Measurements from ENCODE around the gene CPEB4. TPM values are rescaled to one million over a fixed set of nuclear protein-coding genes. Genes with fewer than 3 reads are reported as not detected.

Gene CPEB4
- total RNA-seq (2014; rRNA removed; shearing (Covaris generic)) (7.3 and 10.2 TPM in 2 replicates), polyA plus RNA-seq (2016; fragmentation: Nextera tagmentation; extraction: Ambion mirVana) (4.7 and 5.9 TPM in 2 replicates)
- long read RNA-seq, partial matches to known transcripts = 1 of 6 reads
- long read RNA-seq, other reads (novel, unspliced or antisense) = 5 of 6 reads

GRCh38 chr5:173887610-173888472 is at the start of gene CPEB4:
Gene CPEB4, plus strand, starts transcription at chr5:173888349. Its CDS starts 1,385 bp downstream, at chr5:173889734.
- ATAC-seq (peak; percentile 95), DNase-seq (ENCODE audit: low spot score) (peak; percentile 100)
- Histone ChIP-seq H3F3A (replicated peaks; ENCODE audit: low read depth) (no peaks in the 10 kb centered on the region), H3K27me3 (ENCODE audit: insufficient read depth) (no peaks in the 10 kb centered on the region), H3K79me2 (replicated peaks; ENCODE audit: insufficient read depth) (peaks cover 18% of the 10 kb centered on the region), H3K27ac (ENCODE audit: low read depth) (peak within 1 kb of the TSS; percentile 84), H3K9me2 (ENCODE audit: insufficient read depth) (no peaks in the 10 kb centered on the region), H3K4me3 (peak within 1 kb of the TSS; percentile 72), H3K36me3 (ENCODE audit: insufficient read depth) (no peaks in the 10 kb centered on the region), H3K4me1 (ENCODE audit: insufficient read depth) (peaks cover 42% of the 10 kb centered on the region), H2AFZ (peak within 1 kb of the TSS; percentile 87), H3K4me2 (peak within 1 kb of the TSS; percentile 81), H4K20me1 (replicated peaks; ENCODE audit: insufficient read depth) (no peaks in the 10 kb centered on the region)
- peak; percentile 85 for TF ChIP-seq ETS1 (IDR thresholded peaks at IDR 0.05)
- TF ChIP-seq ZNF331 (CRISPR knock-in tag; IDR thresholded peaks at IDR 0.05; ENCODE audit: low read depth) = no peak
- TF ChIP-seq JUNB (IDR thresholded peaks at IDR 0.05; ENCODE audit: unreplicated experiment) = no peak
- TF ChIP-seq POLR2AphosphoS5 (IDR thresholded peaks at IDR 0.05; ENCODE audit: low read depth) = peak; percentile 57
- TF ChIP-seq CREB1 (CRISPR knock-in tag; IDR thresholded peaks at IDR 0.05; ENCODE audit: low read depth) = peak; percentile 40
- no peak for TF ChIP-seq EZH2phosphoT487 (IDR thresholded peaks at IDR 0.05; ENCODE audit: unreplicated experiment)
- Mint-ChIP-seq H3K9me3 (no peaks in the 10 kb centered on the region; the same call in 2 of the 3 replicates), H3K4me1 (peaks cover 35% of the 10 kb centered on the region), H3K27ac (peak within 1 kb of the TSS; percentile 100), H3K4me3 (peak within 1 kb of the TSS; percentile 82), H3K27me3 (ENCODE audit: insufficient read depth, low read depth, poor library complexity) (peaks cover 7% of the 10 kb centered on the region), H3K36me3 (ENCODE audit: low read depth) (no peaks in the 10 kb centered on the region)

DNA sequence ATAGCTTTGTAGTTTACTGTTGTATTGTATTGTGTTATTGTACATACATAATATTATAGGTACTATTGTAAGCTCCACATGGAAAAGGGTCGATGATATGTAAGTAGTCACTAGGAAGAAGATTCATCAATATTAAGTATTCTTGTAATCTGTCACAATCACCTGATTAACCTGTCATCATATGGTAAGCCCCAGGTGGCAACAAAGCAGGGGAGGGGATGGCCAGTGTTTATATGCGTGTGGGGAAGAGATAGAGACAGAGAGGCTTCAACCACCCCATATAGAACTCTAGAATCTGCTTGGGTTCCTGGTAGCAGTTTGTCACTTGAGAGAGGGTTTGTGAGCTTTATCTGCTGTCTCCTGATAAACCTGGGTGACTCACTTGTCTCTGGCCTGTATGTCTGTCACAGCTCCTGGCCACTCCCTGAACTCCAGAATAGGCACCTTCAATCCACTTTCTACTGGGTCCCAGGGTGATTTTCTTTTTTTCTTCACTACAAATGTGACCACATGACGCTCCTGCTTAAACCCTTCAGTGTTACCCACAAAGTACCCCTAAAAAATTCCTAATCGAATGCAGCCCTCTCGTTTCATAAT is 48.9 kb upstream of the CPEB4 start:
- Histone ChIP-seq H3K36me3 (ENCODE audit: insufficient read depth) (no peaks in the 10 kb centered on the region), H3K4me1 (ENCODE audit: insufficient read depth) (peaks cover 5% of the 10 kb centered on the region; the same call in 1 of the 2 replicates), H4K20me1 (replicated peaks; ENCODE audit: insufficient read depth) (no peaks in the 10 kb centered on the region), H3F3A (replicated peaks; ENCODE audit: low read depth) (no peaks in the 10 kb centered on the region), H3K4me3 (no peak overlapping the region), H3K27ac (ENCODE audit: low read depth) (no peak overlapping the region), H3K4me2 (no peak overlapping the region), H3K79me2 (replicated peaks; ENCODE audit: insufficient read depth) (no peaks in the 10 kb centered on the region), H2AFZ (no peak overlapping the region), H3K9me2 (ENCODE audit: insufficient read depth) (peaks cover 4% of the 10 kb centered on the region; the same call in 1 of the 2 replicates), H3K27me3 (ENCODE audit: insufficient read depth) (no peaks in the 10 kb centered on the region)
- H3K27me3 Mint-ChIP-seq (ENCODE audit: insufficient read depth, low read depth, poor library complexity) = peaks cover 2% of the 10 kb centered on the region
- TF ChIP-seq, protein P1, sequence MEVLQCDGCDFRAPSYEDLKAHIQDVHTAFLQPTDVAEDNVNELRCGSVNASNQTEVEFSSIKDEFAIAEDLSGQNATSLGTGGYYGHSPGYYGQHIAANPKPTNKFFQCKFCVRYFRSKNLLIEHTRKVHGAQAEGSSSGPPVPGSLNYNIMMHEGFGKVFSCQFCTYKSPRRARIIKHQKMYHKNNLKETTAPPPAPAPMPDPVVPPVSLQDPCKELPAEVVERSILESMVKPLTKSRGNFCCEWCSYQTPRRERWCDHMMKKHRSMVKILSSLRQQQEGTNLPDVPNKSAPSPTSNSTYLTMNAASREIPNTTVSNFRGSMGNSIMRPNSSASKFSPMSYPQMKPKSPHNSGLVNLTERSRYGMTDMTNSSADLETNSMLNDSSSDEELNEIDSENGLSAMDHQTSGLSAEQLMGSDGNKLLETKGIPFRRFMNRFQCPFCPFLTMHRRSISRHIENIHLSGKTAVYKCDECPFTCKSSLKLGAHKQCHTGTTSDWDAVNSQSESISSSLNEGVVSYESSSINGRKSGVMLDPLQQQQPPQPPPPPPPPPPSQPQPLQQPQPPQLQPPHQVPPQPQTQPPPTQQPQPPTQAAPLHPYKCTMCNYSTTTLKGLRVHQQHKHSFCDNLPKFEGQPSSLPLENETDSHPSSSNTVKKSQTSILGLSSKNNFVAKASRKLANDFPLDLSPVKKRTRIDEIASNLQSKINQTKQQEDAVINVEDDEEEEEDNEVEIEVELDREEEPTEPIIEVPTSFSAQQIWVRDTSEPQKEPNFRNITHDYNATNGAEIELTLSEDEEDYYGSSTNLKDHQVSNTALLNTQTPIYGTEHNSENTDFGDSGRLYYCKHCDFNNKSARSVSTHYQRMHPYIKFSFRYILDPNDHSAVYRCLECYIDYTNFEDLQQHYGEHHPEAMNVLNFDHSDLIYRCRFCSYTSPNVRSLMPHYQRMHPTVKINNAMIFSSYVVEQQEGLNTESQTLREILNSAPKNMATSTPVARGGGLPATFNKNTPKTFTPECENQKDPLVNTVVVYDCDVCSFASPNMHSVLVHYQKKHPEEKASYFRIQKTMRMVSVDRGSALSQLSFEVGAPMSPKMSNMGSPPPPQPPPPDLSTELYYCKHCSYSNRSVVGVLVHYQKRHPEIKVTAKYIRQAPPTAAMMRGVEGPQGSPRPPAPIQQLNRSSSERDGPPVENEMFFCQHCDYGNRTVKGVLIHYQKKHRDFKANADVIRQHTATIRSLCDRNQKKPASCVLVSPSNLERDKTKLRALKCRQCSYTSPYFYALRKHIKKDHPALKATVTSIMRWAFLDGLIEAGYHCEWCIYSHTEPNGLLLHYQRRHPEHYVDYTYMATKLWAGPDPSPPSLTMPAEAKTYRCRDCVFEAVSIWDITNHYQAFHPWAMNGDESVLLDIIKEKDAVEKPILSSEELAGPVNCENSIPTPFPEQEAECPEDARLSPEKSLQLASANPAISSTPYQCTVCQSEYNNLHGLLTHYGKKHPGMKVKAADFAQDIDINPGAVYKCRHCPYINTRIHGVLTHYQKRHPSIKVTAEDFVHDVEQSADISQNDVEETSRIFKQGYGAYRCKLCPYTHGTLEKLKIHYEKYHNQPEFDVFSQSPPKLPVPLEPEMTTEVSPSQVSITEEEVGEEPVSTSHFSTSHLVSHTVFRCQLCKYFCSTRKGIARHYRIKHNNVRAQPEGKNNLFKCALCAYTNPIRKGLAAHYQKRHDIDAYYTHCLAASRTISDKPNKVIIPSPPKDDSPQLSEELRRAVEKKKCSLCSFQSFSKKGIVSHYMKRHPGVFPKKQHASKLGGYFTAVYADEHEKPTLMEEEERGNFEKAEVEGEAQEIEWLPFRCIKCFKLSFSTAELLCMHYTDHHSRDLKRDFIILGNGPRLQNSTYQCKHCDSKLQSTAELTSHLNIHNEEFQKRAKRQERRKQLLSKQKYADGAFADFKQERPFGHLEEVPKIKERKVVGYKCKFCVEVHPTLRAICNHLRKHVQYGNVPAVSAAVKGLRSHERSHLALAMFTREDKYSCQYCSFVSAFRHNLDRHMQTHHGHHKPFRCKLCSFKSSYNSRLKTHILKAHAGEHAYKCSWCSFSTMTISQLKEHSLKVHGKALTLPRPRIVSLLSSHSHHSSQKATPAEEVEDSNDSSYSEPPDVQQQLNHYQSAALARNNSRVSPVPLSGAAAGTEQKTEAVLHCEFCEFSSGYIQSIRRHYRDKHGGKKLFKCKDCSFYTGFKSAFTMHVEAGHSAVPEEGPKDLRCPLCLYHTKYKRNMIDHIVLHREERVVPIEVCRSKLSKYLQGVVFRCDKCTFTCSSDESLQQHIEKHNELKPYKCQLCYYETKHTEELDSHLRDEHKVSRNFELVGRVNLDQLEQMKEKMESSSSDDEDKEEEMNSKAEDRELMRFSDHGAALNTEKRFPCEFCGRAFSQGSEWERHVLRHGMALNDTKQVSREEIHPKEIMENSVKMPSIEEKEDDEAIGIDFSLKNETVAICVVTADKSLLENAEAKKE (CRISPR knock-in tag; IDR thresholded peaks at IDR 0.05) = no peak
- TF ChIP-seq CREB1 (CRISPR knock-in tag; IDR thresholded peaks at IDR 0.05; ENCODE audit: low read depth) = no peak
- TF ChIP-seq, protein P2, sequence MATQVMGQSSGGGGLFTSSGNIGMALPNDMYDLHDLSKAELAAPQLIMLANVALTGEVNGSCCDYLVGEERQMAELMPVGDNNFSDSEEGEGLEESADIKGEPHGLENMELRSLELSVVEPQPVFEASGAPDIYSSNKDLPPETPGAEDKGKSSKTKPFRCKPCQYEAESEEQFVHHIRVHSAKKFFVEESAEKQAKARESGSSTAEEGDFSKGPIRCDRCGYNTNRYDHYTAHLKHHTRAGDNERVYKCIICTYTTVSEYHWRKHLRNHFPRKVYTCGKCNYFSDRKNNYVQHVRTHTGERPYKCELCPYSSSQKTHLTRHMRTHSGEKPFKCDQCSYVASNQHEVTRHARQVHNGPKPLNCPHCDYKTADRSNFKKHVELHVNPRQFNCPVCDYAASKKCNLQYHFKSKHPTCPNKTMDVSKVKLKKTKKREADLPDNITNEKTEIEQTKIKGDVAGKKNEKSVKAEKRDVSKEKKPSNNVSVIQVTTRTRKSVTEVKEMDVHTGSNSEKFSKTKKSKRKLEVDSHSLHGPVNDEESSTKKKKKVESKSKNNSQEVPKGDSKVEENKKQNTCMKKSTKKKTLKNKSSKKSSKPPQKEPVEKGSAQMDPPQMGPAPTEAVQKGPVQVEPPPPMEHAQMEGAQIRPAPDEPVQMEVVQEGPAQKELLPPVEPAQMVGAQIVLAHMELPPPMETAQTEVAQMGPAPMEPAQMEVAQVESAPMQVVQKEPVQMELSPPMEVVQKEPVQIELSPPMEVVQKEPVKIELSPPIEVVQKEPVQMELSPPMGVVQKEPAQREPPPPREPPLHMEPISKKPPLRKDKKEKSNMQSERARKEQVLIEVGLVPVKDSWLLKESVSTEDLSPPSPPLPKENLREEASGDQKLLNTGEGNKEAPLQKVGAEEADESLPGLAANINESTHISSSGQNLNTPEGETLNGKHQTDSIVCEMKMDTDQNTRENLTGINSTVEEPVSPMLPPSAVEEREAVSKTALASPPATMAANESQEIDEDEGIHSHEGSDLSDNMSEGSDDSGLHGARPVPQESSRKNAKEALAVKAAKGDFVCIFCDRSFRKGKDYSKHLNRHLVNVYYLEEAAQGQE (IDR thresholded peaks at IDR 0.05; ENCODE audit: unreplicated experiment) = no peak
- H3K9me3 Mint-ChIP-seq = 0 out of 3 replicates have a peak, but pooled peaks cover 2% of the 10 kb centered on the region
- H3K4me3 Mint-ChIP-seq = no peak overlapping the region
- ATAC-seq = no peak
- no peak for DNase-seq (ENCODE audit: low spot score)
- peaks cover 8% of the 10 kb centered on the region for H3K4me1 Mint-ChIP-seq
- H3K36me3 Mint-ChIP-seq (ENCODE audit: low read depth) = peaks cover 2% of the 10 kb centered on the region; the same call in 1 of the 3 replicates
- no peak overlapping the region for H3K27ac Mint-ChIP-seq
